GM23248 (cell line): ENCODE results near the gene LMX1B. TPM values are rescaled to one million over a fixed set of nuclear protein-coding genes. Genes with fewer than 3 reads are reported as not detected.

Source experiments
- DNase-seq: peaks from one replicate; pipeline ENCODE4 v3.0.0-alpha.2; 2015
- H2AFZ ChIP-seq: fragments of 200-600 bp; sonication (generic); 2 replicates; pipeline ENCODE4 v1.6.1; 2016; ENCODE audit warnings: antibody characterized with exemption
- H3F3A ChIP-seq: fragments of 200-600 bp; sonication (generic); 2 replicates; pipeline ENCODE4 v1.6.1; 2016; ENCODE audit warnings: mild to moderate bottlenecking, antibody characterized with exemption, mixed run types; ENCODE audit not compliant: insufficient read depth
- H3K27ac ChIP-seq: fragments of 200-600 bp; sonication (generic); 2 replicates; pipeline ENCODE4 v1.5.1; 2016; ENCODE audit warnings: mild to moderate bottlenecking
- H3K27me3 ChIP-seq: fragments of 200-600 bp; sonication (generic); replicated peaks from 2 replicates; pipeline ENCODE4 v1.6.1; 2016; ENCODE audit warnings: mild to moderate bottlenecking; ENCODE audit not compliant: insufficient read depth
- H3K36me3 ChIP-seq: fragments of 200-600 bp; sonication (generic); 2 replicates; pipeline ENCODE4 v1.6.1; 2016; ENCODE audit warnings: low read depth, mild to moderate bottlenecking
- H3K4me1 ChIP-seq: fragments of 200-600 bp; sonication (generic); 2 replicates; pipeline ENCODE4 v1.6.1; 2016; ENCODE audit warnings: mild to moderate bottlenecking; ENCODE audit not compliant: insufficient read depth
- H3K4me2 ChIP-seq: fragments of 200-600 bp; sonication (generic); one replicate; pipeline ENCODE4 v1.6.1; 2016; ENCODE audit warnings: mild to moderate bottlenecking; ENCODE audit not compliant: unreplicated experiment
- H3K4me3 ChIP-seq: fragments of 200-600 bp; sonication (generic); 2 replicates; pipeline ENCODE4 v1.5.1; 2016; ENCODE audit warnings: mild to moderate bottlenecking
- H3K79me2 ChIP-seq: fragments of 200-600 bp; sonication (generic); 2 replicates; pipeline ENCODE4 v1.6.1; 2016; ENCODE audit warnings: mild to moderate bottlenecking; ENCODE audit not compliant: insufficient read depth
- H3K9ac ChIP-seq: fragments of 200-600 bp; sonication (generic); 2 replicates; pipeline ENCODE4 v1.6.1; 2016; ENCODE audit warnings: mild to moderate bottlenecking
- H3K9me2 ChIP-seq: fragments of 200-600 bp; sonication (generic); 2 replicates; pipeline ENCODE4 v1.6.1; 2016; ENCODE audit warnings: mixed run types, mild to moderate bottlenecking, moderate library complexity; ENCODE audit not compliant: insufficient read depth
- H3K9me3 ChIP-seq: fragments of 200-600 bp; sonication (generic); one replicate; pipeline ENCODE4 v1.6.1; 2017; ENCODE audit warnings: low read depth
- H4K20me1 ChIP-seq: fragments of 200-600 bp; sonication (generic); 2 replicates; pipeline ENCODE4 v1.6.0; 2016; ENCODE audit not compliant: insufficient read depth
- EZH2 ChIP-seq: fragments of 200-600 bp; sonication (generic); IDR thresholded peaks from 2 replicates; pipeline ENCODE4 v1.6.1; 2018; ENCODE audit warnings: antibody characterized with exemption, mild to moderate bottlenecking; ENCODE audit not compliant: insufficient read depth, poor library complexity, severe bottlenecking
- EZH2phosphoT487 ChIP-seq: fragments of 200-600 bp; sonication (generic); IDR thresholded peaks from 2 replicates; pipeline ENCODE4 v1.6.1; 2018; ENCODE audit warnings: antibody characterized with exemption, moderate library complexity, mild to moderate bottlenecking, low read depth; ENCODE audit not compliant: insufficient read depth
- WGBS, 2 experiments: methylation state at CpG; one replicate each; pipeline ENCODE4 v1.1.6; 2015 to 2017; ENCODE audit warnings: low lambda C conversion rate in 2 of 2, low coverage in 1 of 2; ENCODE audit errors: missing lambda C conversion rate in 2 of 2; 5-methylcytosine and 5-hydroxymethylcytosine counted together
- in situ Hi-C: fragments of 300-500 bp; cut with MboI; formaldehyde crosslinking; loops from 2 replicates; pipeline ENCODE4 v1.15.0; 2020
- polyA plus RNA-seq: library from polyadenylated mRNA; unstranded; fragments of >200 nt; fragmentation: Nextera tagmentation; extraction: Ambion mirVana; gene quantifications from 2 replicates; pipeline ENCODE4 v1.2.1, GENCODE V29; 2016
- total RNA-seq: library from RNA; depleted of rRNA; stranded (reverse); fragments of >200 nt; shearing (Covaris generic); gene quantifications from 2 replicates; pipeline ENCODE4 v1.2.3, GENCODE V29; 2014

LMX1B gene
- total and polyA plus RNA-seq, 2 experiments from 2014 or later = not detected

DNA sequence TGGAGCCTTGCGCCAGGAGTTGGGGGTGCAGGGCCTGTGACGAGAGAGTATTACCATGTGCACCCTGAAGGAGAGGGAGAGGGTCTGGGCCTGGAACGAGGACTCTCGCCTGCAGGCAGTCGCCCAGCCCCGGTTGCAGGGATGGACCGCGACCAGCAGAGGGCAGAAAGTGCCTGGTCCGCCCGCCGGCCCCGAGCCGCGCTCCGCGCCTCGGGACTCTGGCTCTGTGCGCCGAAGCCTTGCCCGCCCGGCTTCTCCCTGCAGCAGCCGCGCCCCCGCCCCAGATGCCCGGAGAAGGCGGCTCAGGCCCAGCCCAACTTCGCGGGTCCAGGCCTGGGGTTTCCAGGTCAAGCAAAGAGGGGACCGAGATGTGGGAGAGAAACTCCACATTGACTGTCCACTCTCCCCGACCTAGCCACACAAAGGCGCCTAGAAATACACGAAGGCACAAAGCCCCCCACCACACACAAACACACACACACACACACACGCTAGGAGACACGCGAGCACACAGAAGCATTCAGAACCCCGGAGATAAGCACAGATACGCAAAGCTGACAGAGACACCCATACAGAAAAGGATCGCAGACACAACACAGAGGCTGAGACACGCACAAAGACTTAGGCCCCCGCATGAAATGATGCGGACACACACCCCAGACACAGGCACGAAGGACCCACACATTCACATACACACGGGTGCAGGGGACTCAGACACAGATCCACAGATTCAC, 2.0 kb upstream of the LMX1B start:
- no peak overlapping the region for H3K9ac ChIP-seq
- in situ Hi-C loops = loop anchor here (10.0 kb wide), 1 partner anchor 153 kb away; no protein-coding TSS in a partner anchor
- no peaks in the 10 kb centered on the region for H4K20me1 ChIP-seq
- H2AFZ ChIP-seq = peak overlapping the region; percentile 35; the same call in 1 of the 2 replicates
- no peaks in the 10 kb centered on the region for H3F3A ChIP-seq
- WGBS, 2 experiments = 5 to 6% methylated on average over 28 to 36 of the region's 43 CpGs
- H3K9me2 ChIP-seq = no peaks in the 10 kb centered on the region
- no peak overlapping the region for H3K4me2 ChIP-seq
- H3K9me3 ChIP-seq = no peaks in the 10 kb centered on the region
- no peaks in the 10 kb centered on the region for H3K36me3 ChIP-seq
- peaks cover 39% of the 10 kb centered on the region for H3K27me3 ChIP-seq
- H3K27ac ChIP-seq = no peak overlapping the region
- peak; percentile 79 for DNase-seq
- TF ChIP-seq EZH2phosphoT487 (peak; percentile 76; the same call in 1 of the 2 replicates), EZH2 (peak; percentile 100)
- H3K79me2 ChIP-seq = no peaks in the 10 kb centered on the region
- H3K4me1 ChIP-seq = no peaks in the 10 kb centered on the region
- no peak overlapping the region for H3K4me3 ChIP-seq

DNA sequence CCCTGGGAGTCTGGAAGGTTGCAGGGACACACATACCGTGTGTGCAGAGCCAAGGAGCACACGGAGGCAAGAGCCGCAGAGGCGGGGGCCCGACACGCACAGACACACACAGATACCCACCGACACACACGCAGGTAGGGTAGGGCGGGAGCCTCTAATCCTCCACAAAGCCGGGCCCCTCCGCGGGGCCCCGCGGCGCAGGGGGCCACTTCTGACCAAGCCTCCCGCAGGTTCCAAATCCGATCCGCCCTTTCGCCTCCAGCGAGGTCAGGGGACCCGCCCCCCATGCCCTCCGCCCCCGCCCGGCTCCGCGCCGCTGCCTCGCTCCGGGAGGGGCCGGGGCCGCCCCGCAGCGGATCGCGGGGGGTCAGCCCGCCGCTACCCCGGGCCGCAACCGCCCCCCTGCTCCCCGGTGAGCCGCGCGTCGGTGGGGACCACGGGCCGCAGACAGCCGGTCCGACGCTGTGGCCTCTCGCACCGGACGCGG, 1.4 kb upstream of the LMX1B start:
- H3K27me3 ChIP-seq = peaks cover 43% of the 10 kb centered on the region
- no peak overlapping the region for H3K27ac ChIP-seq
- no peaks in the 10 kb centered on the region for H4K20me1 ChIP-seq
- in situ Hi-C loops = loop anchor here (10.0 kb wide), 1 partner anchor 152 kb away; no protein-coding TSS in a partner anchor
- WGBS, 2 experiments = 1 to 3% methylated on average over 30 to 46 of the region's 54 CpGs
- no peak overlapping the region for H2AFZ ChIP-seq
- TF ChIP-seq EZH2phosphoT487 (no peak), EZH2 (no peak)
- H3K79me2 ChIP-seq = no peaks in the 10 kb centered on the region
- H3K9me3 ChIP-seq = no peaks in the 10 kb centered on the region
- no peaks in the 10 kb centered on the region for H3K9me2 ChIP-seq
- no peaks in the 10 kb centered on the region for H3F3A ChIP-seq
- no peak overlapping the region for H3K4me3 ChIP-seq
- H3K36me3 ChIP-seq = no peaks in the 10 kb centered on the region
- H3K4me1 ChIP-seq = no peaks in the 10 kb centered on the region
- no peak for DNase-seq
- no peak overlapping the region for H3K4me2 ChIP-seq
- no peak overlapping the region for H3K9ac ChIP-seq

DNA sequence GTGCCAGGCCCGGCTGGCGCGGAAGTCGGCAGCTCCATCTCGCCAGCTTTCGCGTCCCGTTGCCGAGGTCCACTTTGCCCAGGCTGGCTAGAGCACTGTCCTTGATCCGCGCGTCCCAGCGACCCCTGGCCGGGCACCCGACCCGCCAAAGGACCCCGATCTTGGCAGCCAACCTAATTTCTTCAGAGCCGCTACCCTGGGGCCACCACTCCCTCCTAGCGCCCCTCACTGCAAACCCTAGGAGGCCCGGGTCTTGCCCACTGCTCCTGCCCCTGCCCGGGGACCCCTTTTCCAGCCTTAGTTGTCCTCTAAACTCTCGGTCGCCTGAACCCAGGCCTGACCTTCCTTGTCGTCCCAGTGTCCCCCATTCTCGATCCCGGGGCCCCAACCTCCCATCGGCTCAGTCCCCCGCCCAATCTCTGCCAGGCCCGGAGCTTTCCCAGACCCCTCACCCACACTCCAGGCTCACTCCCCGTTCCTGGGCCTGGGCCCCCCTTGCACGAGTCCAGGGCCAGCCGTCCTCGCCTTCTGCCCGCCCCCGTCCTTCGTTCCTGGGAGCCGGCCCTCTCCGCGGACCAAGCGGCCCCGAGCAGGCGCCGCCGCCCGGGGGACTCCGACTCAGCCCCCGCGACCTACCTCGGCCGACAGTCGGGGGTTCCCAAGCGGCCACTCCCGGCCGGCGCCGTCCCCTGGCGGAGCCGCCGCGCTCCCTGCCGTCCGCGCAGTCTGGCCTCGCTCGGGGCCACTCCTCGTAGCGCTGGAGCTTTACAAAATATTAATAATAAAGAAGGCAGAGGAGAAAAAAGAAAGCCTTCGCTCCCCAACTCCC, 701 bp upstream of the LMX1B start:
- TF ChIP-seq EZH2 = peak; percentile 90
- peak; percentile 57; the same call in 1 of the 2 replicates for TF ChIP-seq EZH2phosphoT487
- H3K4me1 ChIP-seq = no peaks in the 10 kb centered on the region
- H2AFZ ChIP-seq = 0 out of 2 replicates have a peak overlapping the region, but pooled peaks have one; percentile 29
- 3% methylated on average over 49 to 67 of the region's 68 CpGs for WGBS, 2 experiments
- no peaks in the 10 kb centered on the region for H3K9me3 ChIP-seq
- H3K36me3 ChIP-seq = no peaks in the 10 kb centered on the region
- peak; percentile 31 for DNase-seq
- in situ Hi-C loops = loop anchor here (10.0 kb wide), 1 partner anchor 152 kb away; no protein-coding TSS in a partner anchor
- no peak overlapping the region for H3K4me2 ChIP-seq
- H3K9ac ChIP-seq = no peak overlapping the region
- H3F3A ChIP-seq = no peaks in the 10 kb centered on the region
- no peaks in the 10 kb centered on the region for H3K9me2 ChIP-seq
- H4K20me1 ChIP-seq = no peaks in the 10 kb centered on the region
- no peaks in the 10 kb centered on the region for H3K79me2 ChIP-seq
- H3K4me3 ChIP-seq = no peak overlapping the region
- H3K27ac ChIP-seq = no peak overlapping the region
- H3K27me3 ChIP-seq = peaks cover 45% of the 10 kb centered on the region

DNA sequence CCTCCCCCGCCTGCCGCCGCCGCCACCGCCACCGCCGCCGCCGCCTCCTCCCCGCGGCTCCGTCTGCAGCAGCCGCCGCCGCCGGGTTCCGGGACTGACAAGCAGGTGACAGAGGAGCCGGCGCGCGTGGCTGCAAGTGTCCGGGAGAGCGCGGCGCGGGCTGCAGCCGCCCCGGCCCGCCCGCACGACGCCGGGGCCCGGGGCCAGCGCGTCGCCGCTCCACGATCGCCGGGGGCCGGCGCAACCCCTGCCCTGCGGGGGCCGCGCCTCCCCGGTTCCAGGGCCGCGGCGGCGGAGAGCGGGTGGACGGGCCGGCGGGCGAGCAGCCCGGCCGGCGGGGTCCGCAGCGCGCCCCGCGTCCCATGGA, 343 bp downstream of the LMX1B start:
- no peak for DNase-seq
- Histone ChIP-seq H3F3A (no peaks in the 10 kb centered on the region), H3K36me3 (no peaks in the 10 kb centered on the region), H3K4me3 (no peak overlapping the region), H3K4me2 (no peak overlapping the region), H3K27me3 (peaks cover 45% of the 10 kb centered on the region), H4K20me1 (no peaks in the 10 kb centered on the region), H2AFZ (no peak overlapping the region), H3K27ac (no peak overlapping the region), H3K79me2 (no peaks in the 10 kb centered on the region), H3K9ac (no peak overlapping the region), H3K9me3 (no peaks in the 10 kb centered on the region), H3K9me2 (no peaks in the 10 kb centered on the region), H3K4me1 (no peaks in the 10 kb centered on the region)
- in situ Hi-C loops = loop anchor here (10.0 kb wide), 1 partner anchor 151 kb away; no protein-coding TSS in a partner anchor
- 3% methylated on average over 21 to 42 of the region's 64 CpGs for WGBS, 2 experiments
- TF ChIP-seq EZH2phosphoT487 (no peak), EZH2 (no peak)
